IMR-90 (cell line): Measurements from ENCODE around the gene RPL15. TPM values are rescaled to one million over a fixed set of nuclear protein-coding genes. Genes with fewer than 3 reads are reported as not detected.
"Not testable (repeated sequence)": the region's sequence is repeated elsewhere in the genome, so short reads cannot be mapped to it uniquely, and the experiment has no call there.

Experiments used
- ATAC-seq: fragments of 200-7000 bp; cut with Tn5 transposase; 2 replicates; pipeline ENCODE4 v1.9.1; 2020; ENCODE audit warnings: low read depth, mild to moderate bottlenecking, moderate library complexity
- BruUV-seq: library from RNA; stranded (reverse); fragments of 400-500 nt; replicated peaks from 2 replicates; lab custom pipeline; 2021; lab: Mats Ljungman, UMichigan
- CTCF ChIA-PET: fragments of 300-600 bp; formaldehyde crosslinking; extraction: SDS; loops from one replicate; lab custom pipeline; 2021; ENCODE audit warnings: antibody characterized with exemption; lab: Yijun Ruan, JAX
- POLR2A ChIA-PET: fragments of 300-600 bp; sonication (Branson Sonifier 250); formaldehyde crosslinking; loops from one replicate; lab custom pipeline; 2022; ENCODE audit warnings: antibody characterized with exemption; ENCODE audit not compliant: unreplicated experiment; lab: Charles Lee
- DNase-seq: peaks from one replicate; pipeline ENCODE4 v3.0.0; 2013
- H2AFZ ChIP-seq: replicated peaks from 2 replicates; pipeline ENCODE3; 2013; ENCODE audit warnings: low read length, mild to moderate bottlenecking; ENCODE audit not compliant: poor library complexity
- H2AK5ac ChIP-seq: 2 replicates; pipeline ENCODE4 v1.6.1; 2013; ENCODE audit warnings: low read depth, low read length, inconsistent platforms
- H2AK9ac ChIP-seq: replicated peaks from 2 replicates; pipeline ENCODE3; 2013; ENCODE audit warnings: mild to moderate bottlenecking, low read depth, low read length, moderate library complexity; ENCODE audit not compliant: poor library complexity
- H2BK120ac ChIP-seq: 2 replicates; pipeline ENCODE4 v1.6.1; 2013; ENCODE audit warnings: low read depth, low read length, inconsistent platforms
- H2BK15ac ChIP-seq: 3 replicates; pipeline ENCODE4 v1.6.1; 2013; ENCODE audit warnings: low read depth, low read length, inconsistent platforms
- H2BK20ac ChIP-seq: 2 replicates; pipeline ENCODE4 v1.6.1; 2013; ENCODE audit warnings: low read depth, mild to moderate bottlenecking, inconsistent platforms, low read length, moderate library complexity
- H2BK5ac ChIP-seq: 2 replicates; pipeline ENCODE4 v1.6.1; 2013; ENCODE audit warnings: mild to moderate bottlenecking, low read depth, low read length, inconsistent platforms; ENCODE audit not compliant: poor library complexity, severe bottlenecking
- H3K14ac ChIP-seq: replicated peaks from 2 replicates; pipeline ENCODE4 v1.6.1; 2013; ENCODE audit warnings: low read depth, low read length, inconsistent platforms
- H3K18ac ChIP-seq: 2 replicates; pipeline ENCODE4 v1.6.1; 2013; ENCODE audit warnings: low read depth, low read length, control low read depth
- H3K23ac ChIP-seq: 2 replicates; pipeline ENCODE4 v1.6.1; 2013; ENCODE audit warnings: low read depth, low read length, inconsistent platforms
- H3K27ac ChIP-seq: 2 replicates; pipeline ENCODE4 v1.5.1; 2013; ENCODE audit warnings: mild to moderate bottlenecking, control low read depth, low read length; ENCODE audit not compliant: insufficient read depth
- H3K27me3 ChIP-seq: 2 replicates; pipeline ENCODE4 v1.6.1; 2013; ENCODE audit warnings: low read length; ENCODE audit not compliant: control insufficient read depth, insufficient read depth
- H3K36me3 ChIP-seq: 2 replicates; pipeline ENCODE4 v1.6.1; 2013; ENCODE audit warnings: low read length, mixed read lengths; ENCODE audit not compliant: control insufficient read depth, insufficient read depth
- H3K4ac ChIP-seq: 2 replicates; pipeline ENCODE4 v1.6.1; 2013; ENCODE audit warnings: low read depth, low read length, inconsistent platforms
- H3K4me1 ChIP-seq: 2 replicates; pipeline ENCODE4 v1.6.1; 2013; ENCODE audit warnings: low read length, mixed read lengths; ENCODE audit not compliant: control insufficient read depth, insufficient read depth
- H3K4me2 ChIP-seq: 2 replicates; pipeline ENCODE4 v1.6.1; 2013; ENCODE audit warnings: low read depth, mild to moderate bottlenecking, control low read depth, low read length, moderate library complexity
- H3K4me3 ChIP-seq: 2 replicates; pipeline ENCODE4 v1.5.1; 2013; ENCODE audit warnings: low read depth, mild to moderate bottlenecking, control low read depth, low read length, moderate library complexity; ENCODE audit not compliant: insufficient read depth
- H3K56ac ChIP-seq: 2 replicates; pipeline ENCODE4 v1.6.1; 2013; ENCODE audit warnings: low read length, inconsistent platforms; ENCODE audit not compliant: insufficient read depth; ENCODE audit errors: extremely low read depth
- H3K79me1 ChIP-seq, 2 experiments: 2 replicates each; pipeline ENCODE4 v1.6.1; 2013; ENCODE audit warnings: low read length in 2 of 2, inconsistent platforms in 1 of 2, low read depth in 1 of 2
- H3K9ac ChIP-seq: 2 replicates; pipeline ENCODE4 v1.6.1; 2013; ENCODE audit warnings: low read depth, low read length, control low read depth
- H3K9me1 ChIP-seq: 2 replicates; pipeline ENCODE4 v1.6.1; 2013; ENCODE audit warnings: low read length, inconsistent platforms; ENCODE audit not compliant: insufficient read depth
- H3K9me3 ChIP-seq: 2 replicates; pipeline ENCODE4 v1.6.1; 2013; ENCODE audit warnings: low read length; ENCODE audit not compliant: control insufficient read depth, insufficient read depth
- H4K20me1 ChIP-seq: 2 replicates; pipeline ENCODE4 v1.6.1; 2013; ENCODE audit warnings: low read length, inconsistent platforms; ENCODE audit not compliant: insufficient read depth
- H4K5ac ChIP-seq: 2 replicates; pipeline ENCODE4 v1.6.1; 2013; ENCODE audit warnings: mild to moderate bottlenecking, low read depth, low read length, control low read depth
- H4K8ac ChIP-seq, 2 experiments: 2 replicates each; pipeline ENCODE4 v1.6.1; 2013; ENCODE audit warnings: low read depth in 2 of 2, low read length in 2 of 2, control low read depth in 1 of 2, inconsistent platforms in 1 of 2
- H4K91ac ChIP-seq: 2 replicates; pipeline ENCODE4 v1.6.1; 2013; ENCODE audit warnings: low read depth, low read length, inconsistent platforms; ENCODE audit not compliant: insufficient read depth
- WGBS, 2 experiments: methylation state at CpG; one replicate each; pipeline versions ENCODE4 v1.1.5 to v1.1.7; 2013; ENCODE audit warnings: missing lambda C conversion rate in 2 of 2; ENCODE audit not compliant: insufficient read length in 1 of 2; ENCODE audit errors: extremely low coverage in 2 of 2; 5-methylcytosine and 5-hydroxymethylcytosine counted together
- dilution Hi-C: fragments of 300-500 bp; cut with HindIII; formaldehyde crosslinking; loops from one replicate; pipeline ENCODE4 v1.14.3; 2018; ENCODE audit warnings: low sequenced_read_pairs; ENCODE audit not compliant: unreplicated experiment
- in situ Hi-C: fragments of 300-500 bp; cut with MboI; formaldehyde crosslinking; loops from 3 replicates; pipeline ENCODE4 v1.14.3; 2019; ENCODE audit warnings: low sequenced_read_pairs, inconsistent platforms, mixed read lengths
- intact Hi-C: fragments of 100-400 bp; cut with micrococcal nuclease; formaldehyde crosslinking; loops from 2 replicates; pipeline ENCODE4 v1.10.0; 2022
- polyA plus RNA-seq, 3 experiments: library from polyadenylated mRNA; depleted of rRNA; stranded (reverse); fragments of >200 nt; gene quantifications; 2 replicates each; pipeline ENCODE4 v1.2.3, GENCODE V29; 2012; ENCODE audit warnings: low replicate concordance in 1 of 3
- total RNA-seq: library from RNA; depleted of rRNA; stranded (reverse); fragments of >200 nt; gene quantifications from 2 replicates; pipeline ENCODE4 v1.2.3, GENCODE V29; 2012

Gene RPL15
- total and polyA plus RNA-seq, 2 of the 4 experiments (the other 2 are of a cell fraction): 1,419 to 4,701 TPM

GRCh38 chr3:23870663-23871043 is 46.3 kb upstream of the RPL15 start:
- H3K9ac ChIP-seq, H2BK5ac ChIP-seq, H4K8ac ChIP-seq, H2AK9ac ChIP-seq, H3K4me2 ChIP-seq, H3K27ac ChIP-seq, POLR2A ChIA-PET, H4K5ac ChIP-seq, H3K36me3 ChIP-seq, dilution Hi-C loops, CTCF ChIA-PET, H2AFZ ChIP-seq, H3K18ac ChIP-seq, ATAC-seq, H2BK120ac ChIP-seq, H3K56ac ChIP-seq, H4K91ac ChIP-seq, BruUV-seq, H2AK5ac ChIP-seq, H3K4me3 ChIP-seq, DNase-seq, H3K9me3 ChIP-seq, H3K4ac ChIP-seq, H3K27me3 ChIP-seq, H2BK20ac ChIP-seq, H2BK15ac ChIP-seq, in situ Hi-C loops, H3K14ac ChIP-seq, H3K23ac ChIP-seq: not testable (repeated sequence)
- intact Hi-C loops: loop anchor here (10.0 kb wide), 2 partner anchors 156 to 666 kb away; partner anchors contain the start of gene UBE2E2
- Histone ChIP-seq H3K9me1 (peaks cover 10% of the 10 kb centered on the region), H4K20me1 (peaks cover 41% of the 10 kb centered on the region), H3K79me1 (peaks cover 23 to 60% of the 10 kb centered on the region in 2 experiments), H3K4me1 (peaks cover 19% of the 10 kb centered on the region)
- no CpG with 5 or more reads among the region's 5 CpGs for WGBS, 2 experiments

- H3K23ac ChIP-seq, H3K9ac ChIP-seq, H4K8ac ChIP-seq, H3K18ac ChIP-seq, H2BK5ac ChIP-seq, H3K27me3 ChIP-seq, H3K4ac ChIP-seq, DNase-seq, H4K91ac ChIP-seq, H3K36me3 ChIP-seq, H3K4me2 ChIP-seq, H3K9me1 ChIP-seq, BruUV-seq, CTCF ChIA-PET, H3K9me3 ChIP-seq, POLR2A ChIA-PET, H2BK120ac ChIP-seq, H2AK9ac ChIP-seq, H3K4me3 ChIP-seq, in situ Hi-C loops, H3K14ac ChIP-seq, H2BK15ac ChIP-seq, H2BK20ac ChIP-seq, H4K5ac ChIP-seq, H2AK5ac ChIP-seq, H2AFZ ChIP-seq, H3K56ac ChIP-seq, ATAC-seq, H3K27ac ChIP-seq, dilution Hi-C loops: not testable (repeated sequence)
- peaks cover 38% of the 10 kb centered on the region for H4K20me1 ChIP-seq
- intact Hi-C loops: loop anchor here (10.0 kb wide), 2 partner anchors 157 to 667 kb away; partner anchors contain the start of gene UBE2E2
- H3K79me1 ChIP-seq: peaks cover 20 to 60% of the 10 kb centered on the region in 2 experiments
- WGBS, 2 experiments: no CpG with 5 or more reads among the region's 34 CpGs
- H3K4me1 ChIP-seq: peaks cover 12% of the 10 kb centered on the region
Observed at GRCh38 chr3:23871361-23871760, 45.6 kb upstream of the RPL15 start.
